Uterus (tissue), 4 donors: ENCODE results near the gene DEPDC4. TPM values are rescaled to one million over a fixed set of nuclear protein-coding genes. Genes with fewer than 3 reads are reported as not detected.

Source experiments
- DNase-seq, 2 donors: peaks; one replicate each; pipeline ENCODE4 v3.0.0-alpha.2; 2019 to 2020
- H3K27ac ChIP-seq, 2 donors: fragments of 200-600 bp; sonication (generic); 1 replicate in 1 of 2; 2 replicates in 1 of 2; pipeline ENCODE4 v1.5.1; 2016 to 2018
- H3K27me3 ChIP-seq, 2 donors: fragments of 200-600 bp; sonication (generic); one replicate each; pipeline ENCODE4 v1.5.1; 2018 to 2019; ENCODE audit warnings: control low read depth in 1 of 2
- H3K36me3 ChIP-seq, 2 donors: fragments of 200-600 bp; sonication (generic); one replicate each; pipeline ENCODE4 v1.5.1; 2019; ENCODE audit warnings: control low read depth in 1 of 2
- H3K4me1 ChIP-seq, 2 donors: fragments of 200-600 bp; sonication (generic); one replicate each; pipeline ENCODE4 v1.5.1; 2018 to 2019; ENCODE audit warnings: control low read depth in 1 of 2
- H3K4me3 ChIP-seq, 2 donors: fragments of 200-600 bp; sonication (generic); 1 replicate in 1 of 2; 2 replicates in 1 of 2; pipeline ENCODE4 v1.5.1; 2018 to 2019; ENCODE audit warnings: mild to moderate bottlenecking in 1 of 2
- H3K9me3 ChIP-seq, 2 donors: fragments of 200-600 bp; sonication (generic); one replicate each; pipeline ENCODE4 v1.5.1; 2019; ENCODE audit warnings: control low read depth in 1 of 2
- POLR2A ChIP-seq, 2 donors: fragments of 450-650 bp; IDR thresholded peaks; one replicate each; pipeline ENCODE4 v1.6.1; 2016; ENCODE audit warnings: antibody characterized with exemption in 2 of 2, mild to moderate bottlenecking in 1 of 2, moderate library complexity in 1 of 2
- intact Hi-C: fragments of 100-400 bp; cut with DNase I; formaldehyde crosslinking; loops from one replicate; pipeline ENCODE4 v1.15.1; 2023; ENCODE audit warnings: low total_unique reads
- total RNA-seq, 4 donors: library from RNA; depleted of rRNA in 3 of 4; stranded (reverse); fragments of >200 nt in 3 of 4; gene quantifications; one replicate each; pipeline versions ENCODE4 v1.1.0 to v1.2.4, GENCODE V29; 2014 to 2023
- TF ChIP-seq, protein P1 (sequence below), 4 experiments: fragments of 200-600 bp in 2 of 4; fragments of 450-650 bp in 2 of 4; sonication (generic) in 2 of 4; IDR thresholded peaks; one replicate each; pipeline ENCODE4 v1.5.1; 2016 to 2019; ENCODE audit warnings: antibody characterized with exemption in 4 of 4, mild to moderate bottlenecking in 2 of 4, moderate library complexity in 1 of 4
- donor health status: DM: yes; HTN: yes; CAD: no.

The DEPDC4 gene
- total RNA-seq, 4 donors from 2014 or later, result 1.2 to 11.1 (median 1.6) TPM; not detected in 1

DNA sequence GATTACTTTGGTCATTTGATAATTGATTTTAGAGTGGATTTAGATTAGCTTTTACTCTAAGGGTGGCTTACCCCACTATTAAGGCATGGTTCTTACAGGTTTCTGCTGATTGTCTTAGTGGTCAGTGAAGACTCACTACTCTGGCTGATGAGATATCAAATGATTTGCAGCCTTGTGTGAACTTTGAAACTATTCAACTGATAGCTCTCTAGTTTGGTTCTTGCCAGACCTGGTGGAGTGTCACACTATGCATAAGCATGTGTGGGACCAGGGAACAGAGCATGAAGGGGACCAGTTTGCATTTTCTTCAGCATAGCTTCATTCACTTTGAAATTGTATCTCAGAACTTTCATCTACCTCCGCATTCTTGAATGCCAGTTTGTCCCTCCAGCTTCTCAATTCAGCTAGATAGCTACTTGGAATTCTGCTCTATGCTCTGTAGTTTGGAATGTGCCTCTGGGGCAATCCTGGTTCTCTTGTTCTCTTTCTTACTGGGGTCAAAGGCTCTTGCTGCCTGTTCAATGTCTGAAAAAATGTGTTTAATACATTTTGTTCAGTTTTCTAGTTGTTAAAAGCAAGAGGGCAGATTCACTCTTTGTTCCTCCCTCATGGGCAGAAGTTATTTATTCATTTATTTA is 12.8 kb upstream of the DEPDC4 start:
- no peak for DNase-seq
- TF ChIP-seq, protein P1, sequence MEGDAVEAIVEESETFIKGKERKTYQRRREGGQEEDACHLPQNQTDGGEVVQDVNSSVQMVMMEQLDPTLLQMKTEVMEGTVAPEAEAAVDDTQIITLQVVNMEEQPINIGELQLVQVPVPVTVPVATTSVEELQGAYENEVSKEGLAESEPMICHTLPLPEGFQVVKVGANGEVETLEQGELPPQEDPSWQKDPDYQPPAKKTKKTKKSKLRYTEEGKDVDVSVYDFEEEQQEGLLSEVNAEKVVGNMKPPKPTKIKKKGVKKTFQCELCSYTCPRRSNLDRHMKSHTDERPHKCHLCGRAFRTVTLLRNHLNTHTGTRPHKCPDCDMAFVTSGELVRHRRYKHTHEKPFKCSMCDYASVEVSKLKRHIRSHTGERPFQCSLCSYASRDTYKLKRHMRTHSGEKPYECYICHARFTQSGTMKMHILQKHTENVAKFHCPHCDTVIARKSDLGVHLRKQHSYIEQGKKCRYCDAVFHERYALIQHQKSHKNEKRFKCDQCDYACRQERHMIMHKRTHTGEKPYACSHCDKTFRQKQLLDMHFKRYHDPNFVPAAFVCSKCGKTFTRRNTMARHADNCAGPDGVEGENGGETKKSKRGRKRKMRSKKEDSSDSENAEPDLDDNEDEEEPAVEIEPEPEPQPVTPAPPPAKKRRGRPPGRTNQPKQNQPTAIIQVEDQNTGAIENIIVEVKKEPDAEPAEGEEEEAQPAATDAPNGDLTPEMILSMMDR (IDR thresholded peaks at IDR 0.05), result no peak
- no peak for TF ChIP-seq POLR2A (IDR thresholded peaks at IDR 0.05)
- Histone ChIP-seq H3K27me3 (no peaks in the 10 kb centered on the region), H3K36me3 (no peaks in the 10 kb centered on the region), H3K4me3 (no peak overlapping the region), H3K4me1 (no peaks in the 10 kb centered on the region), H3K27ac (no peak overlapping the region), H3K9me3 (no peaks in the 10 kb centered on the region)
- intact Hi-C loops, result no loop called here

- Histone ChIP-seq H3K4me3 (no peak overlapping the region), H3K27me3 (no peaks in the 10 kb centered on the region), H3K9me3 (no peaks in the 10 kb centered on the region), H3K36me3 (no peaks in the 10 kb centered on the region), H3K27ac (no peak overlapping the region), H3K4me1 (no peaks in the 10 kb centered on the region)
- TF ChIP-seq, protein P1 (IDR thresholded peaks at IDR 0.05), result no peak
- TF ChIP-seq POLR2A (IDR thresholded peaks at IDR 0.05), result no peak
- intact Hi-C loops, result no loop called here
- DNase-seq, result no peak
Measured at GRCh38 chr12:100279159-100279558, 12.3 kb upstream of the DEPDC4 start.

DNA sequence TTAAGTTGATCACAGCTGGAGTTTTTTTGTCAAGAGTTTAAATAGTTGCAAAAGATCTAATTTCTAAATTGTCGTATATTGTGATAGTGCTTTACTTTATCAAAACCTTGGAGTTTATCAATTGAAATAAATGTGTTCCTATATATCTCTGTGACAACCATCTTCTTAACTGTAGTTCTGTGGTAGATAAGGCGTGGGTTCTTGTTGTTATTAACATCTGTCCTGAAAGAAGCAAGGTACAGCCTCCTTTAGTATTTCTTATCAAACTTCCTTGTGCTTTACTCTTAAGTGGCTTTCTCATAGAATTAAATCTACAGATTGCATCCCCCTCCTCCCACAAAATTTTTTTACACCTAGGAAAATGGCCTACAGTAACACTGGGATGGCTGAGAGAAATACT is 7.4 kb upstream of the DEPDC4 start:
- H3K27ac ChIP-seq, result no peak overlapping the region
- intact Hi-C loops, result no loop called here
- H3K36me3 ChIP-seq, result no peaks in the 10 kb centered on the region
- TF ChIP-seq POLR2A (IDR thresholded peaks at IDR 0.05), result no peak
- TF ChIP-seq, protein P1 (IDR thresholded peaks at IDR 0.05), result no peak
- H3K4me1 ChIP-seq, result no peaks in the 10 kb centered on the region
- no peak for DNase-seq
- no peaks in the 10 kb centered on the region for H3K9me3 ChIP-seq
- no peaks in the 10 kb centered on the region for H3K27me3 ChIP-seq
- H3K4me3 ChIP-seq, result no peak overlapping the region

- H3K4me3 ChIP-seq, result no peak overlapping the region
- H3K27me3 ChIP-seq, result no peaks in the 10 kb centered on the region
- DNase-seq, result no peak
- TF ChIP-seq, protein P1 (IDR thresholded peaks at IDR 0.05), result no peak
- no peak for TF ChIP-seq POLR2A (IDR thresholded peaks at IDR 0.05)
- H3K9me3 ChIP-seq, result no peaks in the 10 kb centered on the region
- intact Hi-C loops, result no loop called here
- no peak overlapping the region for H3K27ac ChIP-seq
- H3K36me3 ChIP-seq, result no peaks in the 10 kb centered on the region
- H3K4me1 ChIP-seq, result no peaks in the 10 kb centered on the region
Measured at GRCh38 chr12:100273782-100274181, 6.9 kb upstream of the DEPDC4 start.

DNA sequence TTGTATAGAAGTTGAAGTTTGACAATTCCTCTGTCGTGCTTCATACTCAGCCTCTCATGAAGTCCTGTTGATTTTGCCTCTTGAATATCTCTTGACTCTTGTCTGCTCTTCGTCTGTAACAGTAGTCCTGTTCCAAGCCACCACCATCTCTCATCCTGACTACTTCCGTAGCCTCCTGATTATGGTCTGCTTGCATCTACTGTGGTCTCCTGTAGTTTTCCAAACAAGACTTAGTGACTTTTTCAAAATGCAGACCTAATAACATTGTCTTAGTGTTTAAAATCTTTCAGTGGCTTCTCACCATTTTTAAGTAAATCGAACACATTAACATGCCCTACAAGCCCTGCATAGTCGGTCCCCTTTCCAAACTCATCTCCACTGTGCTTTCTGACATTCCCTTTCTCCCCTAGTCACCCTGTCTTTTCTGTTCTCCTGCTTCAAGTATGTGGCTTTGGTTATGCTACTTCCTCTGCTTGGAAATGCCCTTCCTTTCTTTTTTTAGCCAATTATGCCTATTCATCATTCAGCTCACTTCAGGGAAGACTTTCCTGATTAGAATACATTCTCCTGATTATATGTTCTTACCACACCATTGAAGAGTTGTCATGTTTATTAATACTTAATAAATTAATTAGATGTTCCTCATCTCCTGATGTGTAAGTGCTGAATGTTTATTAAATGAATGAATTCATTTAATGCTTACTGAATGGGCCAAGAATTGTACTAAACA is 2.1 kb upstream of the DEPDC4 start:
- no peak for DNase-seq
- intact Hi-C loops, result no loop called here
- Histone ChIP-seq H3K27me3 (no peaks in the 10 kb centered on the region), H3K36me3 (no peaks in the 10 kb centered on the region), H3K9me3 (no peaks in the 10 kb centered on the region), H3K4me1 (no peaks in the 10 kb centered on the region), H3K27ac (no peak overlapping the region), H3K4me3 (no peak overlapping the region)
- TF ChIP-seq, protein P1 (IDR thresholded peaks at IDR 0.05), result no peak
- no peak for TF ChIP-seq POLR2A (IDR thresholded peaks at IDR 0.05)
